Stimulated activated CD4-positive, alpha-beta T cell treated with anti-CD3 and anti-CD28 coated beads, Interleukin-1b, Interleukin-23, amount 100 ng/mL, for 1 hour (primary cell): ENCODE results near the gene KLC3.

Source experiments
- DNase-seq, 2 donors: peaks; one replicate each; pipeline ENCODE4 v3.0.0-alpha.2; 2020; ENCODE audit warnings: low read depth in 2 of 2

Gene KLC3

GRCh38 chr19:45348367-45349125 lies 8.0 kb downstream of the KLC3 start:
- DNase-seq: no peak

- no peak for DNase-seq
Measured at GRCh38 chr19:45349126-45349415, 8.5 kb downstream of the KLC3 start.

DNA sequence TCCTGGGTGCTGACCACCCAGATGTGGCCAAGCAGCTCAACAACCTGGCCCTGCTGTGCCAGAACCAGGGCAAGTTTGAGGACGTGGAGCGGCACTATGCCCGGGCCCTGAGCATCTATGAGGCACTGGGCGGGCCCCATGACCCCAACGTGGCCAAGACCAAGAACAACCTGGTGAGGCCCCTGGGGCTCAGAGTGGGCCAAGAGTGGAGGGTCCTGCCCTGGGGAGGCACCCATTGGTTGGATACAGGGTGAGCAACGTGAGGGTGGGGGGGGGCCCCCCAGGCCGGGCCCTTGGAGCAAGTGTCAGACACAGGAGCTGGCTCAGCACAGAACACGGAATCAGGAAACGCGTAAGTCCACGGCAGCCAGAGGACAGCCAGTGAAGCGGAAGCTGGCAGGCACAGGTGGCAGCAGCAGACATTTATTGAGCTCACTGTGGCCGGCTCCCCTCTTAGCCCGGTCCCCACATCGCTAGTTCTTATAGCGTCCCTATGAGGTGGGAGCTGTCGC lies 8.9 kb downstream of the KLC3 start:
- DNase-seq: no peak

DNA sequence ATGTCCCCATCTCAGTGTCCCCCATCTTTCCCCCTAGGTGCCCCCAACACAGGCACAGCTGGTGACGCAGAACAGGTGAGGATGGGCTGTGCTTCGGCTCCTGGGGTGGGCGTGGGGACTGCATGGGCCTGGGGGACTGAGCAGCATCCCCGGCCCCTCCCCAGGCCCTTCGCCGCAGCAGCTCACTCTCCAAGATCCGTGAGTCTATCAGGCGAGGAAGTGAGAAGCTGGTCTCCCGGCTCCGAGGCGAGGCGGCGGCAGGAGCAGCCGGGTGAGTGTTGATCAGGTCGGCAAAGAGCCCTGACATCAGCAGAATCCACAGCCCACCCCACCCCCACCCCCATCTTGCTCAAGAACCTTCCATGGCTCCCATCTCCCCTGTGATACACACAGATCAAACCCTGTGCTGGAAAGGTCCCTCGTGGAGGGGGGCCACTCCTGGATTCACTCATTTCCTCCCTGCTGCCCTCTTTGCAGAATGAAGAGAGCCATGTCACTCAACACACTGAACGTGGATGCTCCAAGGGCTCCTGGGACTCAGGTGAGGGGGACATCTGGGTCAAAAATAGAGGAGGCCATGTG lies 10.0 kb downstream of the KLC3 start:
- no peak for DNase-seq

DNA sequence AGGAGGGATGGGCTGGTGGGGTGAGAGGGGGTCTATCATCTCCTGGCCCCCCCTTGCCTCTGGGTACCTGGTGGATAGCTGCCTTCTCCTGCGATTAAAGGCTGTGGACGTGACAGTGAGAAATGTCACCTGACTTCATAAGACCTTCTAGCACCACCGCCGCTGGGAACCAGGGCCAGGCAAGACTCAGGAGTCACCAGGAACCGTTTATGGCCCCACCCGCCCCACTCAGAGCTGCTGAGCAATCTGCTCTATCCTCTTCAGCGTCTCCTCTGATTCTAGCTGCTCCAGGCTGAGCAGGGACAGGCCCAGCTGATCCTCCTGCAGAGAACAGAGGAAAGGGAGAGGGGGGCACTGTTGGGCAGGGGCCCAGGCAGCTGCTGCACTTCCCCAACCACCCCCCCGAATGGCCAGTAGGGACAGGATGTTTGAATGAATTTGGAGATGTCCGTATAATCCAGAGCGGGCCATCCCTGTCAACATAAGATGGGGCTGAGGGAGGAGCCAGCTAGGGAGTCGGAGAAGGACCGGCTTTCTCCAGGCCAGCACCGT lies 10.9 kb downstream of the KLC3 start:
- DNase-seq: no peak

GRCh38 chr19:45352062-45352461 lies 11.5 kb downstream of the KLC3 start:
- no peak for DNase-seq

- no peak for DNase-seq
Measured at GRCh38 chr19:45352471-45352870, 11.9 kb downstream of the KLC3 start.

- no peak for DNase-seq
Measured at GRCh38 chr19:45352914-45353796, 12.6 kb downstream of the KLC3 start.

DNA sequence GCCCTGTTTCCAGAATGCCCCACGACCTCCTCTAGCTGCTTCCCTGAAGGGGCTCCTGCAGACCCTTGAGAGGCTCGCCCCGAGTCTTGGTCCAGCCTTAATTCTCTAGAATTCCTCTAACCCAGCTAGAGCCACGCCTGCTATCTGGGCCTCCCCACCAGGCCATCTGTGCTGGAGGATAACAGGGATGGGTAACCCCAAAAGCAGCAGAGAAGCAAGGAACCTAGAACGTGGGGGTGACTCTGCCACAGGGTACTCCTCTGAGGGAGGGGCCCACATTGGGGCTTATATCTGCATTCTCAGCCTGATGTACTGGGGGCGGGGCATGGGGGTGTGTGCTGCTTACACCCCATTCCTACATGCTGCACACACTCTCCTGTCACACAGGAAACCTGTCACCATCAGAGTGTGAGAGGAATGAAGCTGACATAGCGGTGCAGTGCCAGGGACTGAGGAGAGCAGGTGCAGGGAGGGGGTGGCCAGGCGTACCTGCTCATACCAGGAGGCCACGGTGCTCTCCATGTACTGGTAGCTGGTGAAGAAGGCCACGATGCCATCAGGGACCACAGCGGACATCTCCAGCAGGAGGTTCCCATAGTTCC lies 13.8 kb downstream of the KLC3 start:
- DNase-seq: no peak

DNA sequence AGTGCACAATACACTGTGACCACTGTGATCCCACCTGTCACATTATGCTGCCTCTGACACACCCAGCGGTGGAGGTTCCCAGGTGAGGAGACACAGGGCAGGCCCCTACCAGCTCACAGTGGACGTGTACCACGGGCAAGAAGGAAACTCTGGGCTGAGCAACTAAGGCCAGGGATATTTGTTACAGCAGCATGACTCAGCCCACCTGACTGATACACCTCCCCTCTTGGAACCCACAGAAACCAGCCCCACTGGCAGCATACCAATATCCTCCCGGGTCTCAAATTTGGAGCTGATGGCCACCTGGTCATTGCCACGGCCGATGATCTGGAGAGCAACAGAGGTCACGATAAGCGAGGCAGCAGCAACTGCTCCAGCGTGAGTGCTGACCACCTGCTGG lies 14.9 kb downstream of the KLC3 start:
- DNase-seq: no peak

- no peak for DNase-seq
Measured at GRCh38 chr19:45355910-45356309, 15.4 kb downstream of the KLC3 start.

GRCh38 chr19:45356760-45357444 lies 16.4 kb downstream of the KLC3 start:
- no peak for DNase-seq

DNA sequence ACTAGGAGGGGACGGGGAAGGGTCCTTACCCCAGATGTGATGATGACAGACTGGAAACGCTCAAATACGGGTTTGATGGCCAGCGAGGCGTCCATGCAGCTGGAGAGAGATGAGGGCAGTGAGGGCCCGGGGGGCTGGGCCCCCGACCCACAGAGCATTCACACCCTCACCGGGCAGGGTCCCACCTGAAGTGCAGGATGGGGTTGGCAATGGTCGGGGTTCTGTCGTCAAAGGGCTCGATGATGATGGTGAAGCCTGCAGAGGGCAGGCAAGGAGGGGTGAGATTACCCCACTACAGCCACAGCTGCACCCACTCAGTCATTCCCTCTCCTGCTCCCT lies 16.9 kb downstream of the KLC3 start:
- DNase-seq: no peak

DNA sequence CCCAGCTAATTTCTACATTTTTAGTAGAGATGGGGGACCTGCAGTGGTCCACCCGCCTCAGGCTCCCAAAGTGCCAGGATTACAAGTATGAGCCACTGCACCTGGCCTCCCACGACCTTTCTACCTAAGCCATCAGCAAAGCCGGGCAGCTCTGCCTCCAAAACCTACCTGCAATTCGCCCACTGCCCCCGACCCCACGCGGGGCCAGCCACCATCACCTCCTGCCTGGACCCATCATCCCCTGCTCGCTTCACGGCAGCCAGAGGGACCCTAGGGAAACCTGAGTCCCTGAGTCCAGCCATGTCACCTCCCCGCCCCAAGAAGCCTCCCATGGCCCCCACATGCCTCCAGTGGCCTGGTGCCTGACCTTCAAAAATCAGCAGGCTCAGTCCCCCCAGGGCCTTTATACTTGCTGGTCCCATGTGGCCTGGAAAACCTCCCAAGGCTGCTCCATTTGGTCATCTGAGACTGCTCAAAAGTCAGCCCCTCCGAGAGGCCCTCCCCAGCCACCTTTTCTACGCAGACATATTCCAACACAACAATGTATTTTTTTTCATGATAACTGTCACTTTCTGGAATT lies 17.8 kb downstream of the KLC3 start:
- DNase-seq: no peak

DNA sequence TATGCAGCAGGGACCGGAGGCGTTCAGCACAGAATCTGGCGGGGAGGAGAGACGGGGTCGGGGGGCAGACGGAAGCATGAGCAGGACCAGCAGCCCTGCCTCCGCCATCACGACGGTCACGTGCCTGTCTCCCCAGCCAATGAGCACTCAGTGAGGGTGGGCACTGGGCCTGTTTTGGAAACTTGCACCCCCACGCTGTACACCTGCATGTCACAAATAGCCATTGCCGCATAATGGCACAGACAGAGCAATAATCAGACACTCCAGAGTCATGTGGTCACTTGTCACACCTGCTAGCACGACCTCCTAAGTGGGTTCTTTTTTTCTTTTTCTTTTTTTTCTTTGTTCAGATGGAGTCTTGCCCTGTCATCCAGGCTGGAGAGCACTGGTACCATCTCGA lies 21.1 kb downstream of the KLC3 start:
- no peak for DNase-seq

DNA sequence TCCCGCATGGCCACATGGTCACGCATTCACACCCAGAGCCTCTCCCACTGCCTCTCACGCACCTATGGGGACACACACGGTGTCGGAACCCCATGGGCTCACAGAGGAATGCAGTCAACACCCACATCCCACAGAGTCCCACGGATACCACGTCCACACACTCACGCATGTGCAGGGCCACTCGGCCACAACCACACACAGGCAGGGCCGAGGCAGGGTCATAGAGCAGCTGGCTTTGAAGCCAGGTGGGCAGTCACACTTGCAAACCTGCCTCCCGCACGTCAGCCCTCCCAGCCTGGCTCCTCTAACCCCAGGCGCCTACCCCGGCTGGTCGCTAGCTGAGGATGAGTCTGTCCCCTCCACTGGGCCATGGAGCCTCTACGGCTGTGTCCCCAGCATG lies 21.7 kb downstream of the KLC3 start:
- no peak for DNase-seq

DNA sequence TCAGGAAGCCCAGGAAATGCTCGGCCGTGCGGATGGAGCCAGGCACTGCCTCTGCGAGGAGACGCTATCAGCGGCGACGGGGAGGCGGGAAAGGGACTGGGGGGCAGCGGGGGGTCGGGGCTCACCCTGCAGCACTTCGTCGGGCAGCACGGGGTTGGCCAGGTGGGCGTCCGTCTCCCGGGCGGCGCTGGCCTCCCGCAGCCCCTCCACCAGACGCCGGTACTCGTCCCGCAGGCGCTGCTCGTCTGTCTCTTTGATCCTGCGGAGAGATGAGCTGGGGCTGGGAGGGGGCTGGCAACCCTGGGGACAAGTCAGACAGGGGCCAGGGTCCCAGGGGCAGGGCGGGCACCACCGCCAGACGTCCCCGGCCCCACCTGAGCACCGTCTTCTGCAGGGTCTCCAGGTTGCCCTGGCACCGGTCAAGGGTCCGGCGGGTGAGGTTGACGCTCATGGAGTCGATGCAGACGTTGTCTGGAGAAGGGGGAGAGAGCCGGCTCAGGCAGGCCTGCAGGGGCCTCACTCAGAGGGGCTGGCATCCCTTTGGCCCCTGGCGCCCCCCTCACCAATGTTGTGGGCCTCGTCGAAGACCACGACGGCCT lies 23.4 kb downstream of the KLC3 start:
- no peak for DNase-seq

GRCh38 chr19:45364696-45365095 lies 24.1 kb downstream of the KLC3 start:
- no peak for DNase-seq

DNA sequence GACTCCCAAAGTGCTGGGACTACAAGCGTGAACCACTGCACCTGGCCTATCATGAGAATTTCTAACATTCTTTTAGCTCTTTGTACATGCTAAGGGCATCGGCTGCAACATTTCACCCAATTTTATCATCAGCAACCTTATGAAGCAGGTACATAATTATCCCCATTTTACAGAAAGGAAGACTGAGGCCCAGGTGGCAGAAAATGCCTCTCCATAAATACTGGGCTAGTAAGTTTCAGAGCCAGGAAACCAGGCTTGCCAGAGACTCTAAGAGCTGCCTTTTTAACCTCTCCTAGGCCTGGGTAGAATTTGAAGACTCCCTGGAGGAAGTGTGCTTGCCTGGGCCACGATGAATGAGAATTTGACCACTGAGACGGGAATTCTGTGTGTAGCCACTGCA lies 27.6 kb downstream of the KLC3 start:
- no peak for DNase-seq

- DNase-seq: no peak
Measured at GRCh38 chr19:45368737-45369340, 28.3 kb downstream of the KLC3 start.
